Psoas muscle (tissue), 8 donors: ENCODE results near the gene RPS27. TPM values are rescaled to one million over a fixed set of nuclear protein-coding genes. Genes with fewer than 3 reads are reported as not detected.
A peak's percentile ranks its signal among the peaks of the same experiment; 100 is the strongest.

Experiments
- ATAC-seq, 4 donors: fragments of 200-7000 bp; cut with Tn5 transposase; one replicate each; pipeline ENCODE4 v1.9.1; 2020; ENCODE audit warnings: moderate library complexity in 3 of 4, mild to moderate bottlenecking in 2 of 4
- DNase-seq, 2 donors: peaks; one replicate each; pipeline ENCODE4 v3.0.0-alpha.2; 2020
- H3K27ac ChIP-seq: fragments of 200-600 bp; one replicate; pipeline ENCODE4 v1.8.0; 2022
- H3K27me3 ChIP-seq, 3 donors: fragments of 200-600 bp in 1 of 3; one replicate each; pipeline versions ENCODE4 v1.6.1 to v1.8.0; 2013 to 2022; ENCODE audit warnings: low read length in 2 of 3, mild to moderate bottlenecking in 2 of 3, moderate library complexity in 1 of 3; ENCODE audit not compliant: insufficient read depth in 3 of 3
- H3K36me3 ChIP-seq, 2 donors: fragments of 200-600 bp in 1 of 2; one replicate each; pipeline versions ENCODE4 v1.6.1 to v1.8.0; 2013 to 2022; ENCODE audit warnings: low read depth in 1 of 2, mild to moderate bottlenecking in 1 of 2, moderate library complexity in 1 of 2; ENCODE audit not compliant: insufficient read depth in 1 of 2
- H3K4me1 ChIP-seq: fragments of 200-600 bp; one replicate; pipeline ENCODE4 v1.8.0; 2022
- H3K4me3 ChIP-seq: fragments of 200-600 bp; one replicate; pipeline ENCODE4 v1.8.0; 2022; ENCODE audit warnings: mild to moderate bottlenecking
- H3K9me3 ChIP-seq: fragments of 200-600 bp; one replicate; pipeline ENCODE4 v1.8.0; 2022
- CTCF ChIP-seq: fragments of 200-600 bp; IDR thresholded peaks from one replicate; pipeline ENCODE4 v1.8.0; 2022; ENCODE audit warnings: antibody characterized with exemption
- WGBS, 3 donors: extraction: QIAGEN DNeasy Blood & Tissue Kit; methylation state at CpG; one replicate each; pipeline versions ENCODE4 v1.1.6 to v1.1.7; 2013; 5-methylcytosine and 5-hydroxymethylcytosine counted together
- intact Hi-C, 2 donors: fragments of 100-400 bp; cut with DNase I; formaldehyde crosslinking; loops; one replicate each; pipeline versions ENCODE4 v1.11.0 to v1.14.2; 2022
- polyA plus RNA-seq, 3 donors: library from polyadenylated mRNA; stranded (reverse); fragments of 200-250 nt; gene quantifications; one replicate each; pipeline ENCODE4 v1.2.3, GENCODE V29; 2013
- total RNA-seq, 4 donors: library from RNA; stranded (reverse); fragmentation: NEBNext Ultra II Directional in 2 of 4; extraction: Animal tissue kit (Norgen Biotek cat#: 25700) in 2 of 4; gene quantifications; one replicate each; pipeline versions ENCODE4 v1.2.1 to v1.2.4, GENCODE V29; 2021 to 2023
- donor health status: healthy with polysubstance abuse.
- donor health status: DM: no; HTN: no; CAD: no; lungs with moderate emphysema.
- donor health status: Bipolar disorder and iron deficiency.
- donor health status: healthy.
- donor health status: DM: yes; HTN: yes; CAD: no.
- donor health status: DM: no; HTN: no; CAD: no.
- donor health status: DM: no; HTN: no; CAD: no.
- donor health status: DM: yes; HTN: yes; CAD: no.

Gene RPS27
- total and polyA plus RNA-seq, 7 donors, result 653 to 8,046 (median 1,325) TPM

- DNase-seq, result peak; percentile 60 to 78
- Histone ChIP-seq H3K9me3 (no peaks in the 10 kb centered on the region), H3K4me3 (peak overlapping the region; percentile 75), H3K36me3 (peaks cover 4 to 22% of the 10 kb centered on the region in 2 donors), H3K27me3 (no peaks in the 10 kb centered on the region), H3K4me1 (peaks cover 49% of the 10 kb centered on the region), H3K27ac (peak overlapping the region; percentile 90)
- no peak for TF ChIP-seq CTCF
- 40 to 42% (median 41%) methylated on average over 14 to 16 of the region's 16 CpGs for WGBS, 3 donors
- ATAC-seq, result peak; percentile 15 to 51 (median 40)
- intact Hi-C loops, result no loop called here
Observed at GRCh38 chr1:153962088-153963029, 28.2 kb upstream of the RPS27 start.

- WGBS, 3 donors, result 0 to 1% (median 1%) methylated on average over 51 to 54 of the region's 54 CpGs
- H3K4me1 ChIP-seq, result peaks cover 47% of the 10 kb centered on the region
- peak within 1 kb of the TSS; percentile 90 for H3K27ac ChIP-seq
- peak within 1 kb of the TSS; percentile 75 for H3K4me3 ChIP-seq
- TF ChIP-seq CTCF, result no peak
- no peaks in the 10 kb centered on the region for H3K27me3 ChIP-seq
- peaks cover 4 to 22% of the 10 kb centered on the region in 2 donors for H3K36me3 ChIP-seq
- DNase-seq (peak; percentile 98 to 99), ATAC-seq (peak; percentile 76 to 80 (median 79))
- intact Hi-C loops, result no loop called here
- H3K9me3 ChIP-seq, result no peaks in the 10 kb centered on the region
Observed at GRCh38 chr1:153963030-153963849, 27.3 kb upstream of the RPS27 start, which contains the start of gene SLC39A1. SLC39A1 (minus strand) TSS chr1:153963537; CDS start chr1:153962715, 822 bp downstream.

GRCh38 chr1:153963850-153964331 lies 26.7 kb upstream of the RPS27 start:
- Histone ChIP-seq H3K4me1 (peaks cover 47% of the 10 kb centered on the region), H3K27me3 (no peaks in the 10 kb centered on the region)
- 2 to 4% (median 3%) methylated on average over 22 of the region's 22 CpGs for WGBS, 3 donors

More at GRCh38 chr1:153963850-153964331, 26.7 kb upstream of the RPS27 start:
- intact Hi-C loops, result no loop called here
- ATAC-seq, result peak in 3 of 4 donors; percentile 0 to 1 (median 1)
- TF ChIP-seq CTCF, result no peak
- Histone ChIP-seq H3K36me3 (peaks cover 4 to 22% of the 10 kb centered on the region in 2 donors), H3K4me3 (peak overlapping the region; percentile 75), H3K27ac (peak overlapping the region; percentile 90), H3K9me3 (no peaks in the 10 kb centered on the region)
- DNase-seq, result peak; percentile 39 to 55
